ENCODE data around the gene GABRB1.

Gene GABRB1

DNA sequence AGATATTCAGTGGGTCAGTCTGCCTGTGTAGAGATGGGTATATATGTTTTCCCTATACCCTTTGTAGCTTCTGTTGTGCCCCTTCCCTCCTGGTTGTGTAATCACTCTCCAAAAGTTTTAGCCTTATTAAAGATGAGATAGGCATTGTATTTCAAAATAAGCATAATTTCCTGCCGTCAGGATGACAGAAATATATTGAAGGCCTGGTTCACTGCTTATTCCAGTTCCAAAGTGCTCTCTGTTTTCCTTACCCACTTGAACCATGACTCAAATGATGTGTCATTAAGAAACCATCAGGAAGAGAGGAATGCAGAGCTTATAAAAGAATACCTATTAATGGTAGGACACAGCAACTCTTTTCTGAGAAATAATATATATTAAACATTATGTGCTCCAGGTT, 178.5 kb downstream of the GABRB1 start:
- DNase-seq (ENCODE audit: low read depth in 1 of 2, low spot score in 1 of 2): no peak

DNA sequence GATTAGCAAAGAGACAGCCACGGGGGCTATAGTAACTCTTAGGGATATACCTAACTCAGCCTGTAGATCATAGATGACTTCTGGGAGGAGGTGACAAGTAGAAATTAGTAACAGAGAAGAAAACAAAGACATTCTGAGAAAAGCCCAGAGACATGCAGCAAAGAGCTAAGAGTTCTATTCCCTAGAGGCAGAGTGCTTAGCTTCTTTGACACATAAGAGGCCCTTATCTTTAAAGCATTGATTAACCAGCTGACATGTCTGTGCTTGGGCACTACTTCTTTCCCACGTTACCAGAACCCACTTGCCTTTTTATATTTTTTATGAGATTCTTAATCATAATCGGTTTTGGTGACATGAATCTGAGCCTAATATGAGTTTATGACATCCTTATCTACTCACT, 179.5 kb downstream of the GABRB1 start:
- DNase-seq (ENCODE audit: low read depth in 1 of 2, low spot score in 1 of 2): no peak

DNA sequence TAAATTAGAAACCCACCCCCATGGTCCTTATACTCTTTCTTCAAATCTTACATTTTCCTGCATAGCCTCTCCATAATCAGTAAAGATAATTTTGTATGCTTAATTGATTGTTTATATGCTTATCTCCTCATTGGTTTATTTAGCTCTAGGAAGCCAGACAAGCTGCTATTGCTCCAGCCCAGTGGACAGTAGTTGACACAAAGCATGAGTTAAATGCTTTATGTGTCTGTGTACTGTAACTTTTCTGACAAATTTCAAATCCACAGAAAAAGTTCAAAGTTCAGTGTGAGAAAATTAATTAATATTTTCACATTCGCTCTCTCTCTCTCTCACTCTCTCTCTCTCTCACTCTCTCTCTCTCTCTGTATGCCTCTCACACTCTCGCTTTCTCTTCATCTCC, 181.7 kb downstream of the GABRB1 start:
- DNase-seq (ENCODE audit: low read depth in 1 of 2, low spot score in 1 of 2): no peak

GRCh38 chr4:47213539-47213938, 182.2 kb downstream of the GABRB1 start:
- no peak for DNase-seq (ENCODE audit: low read depth in 1 of 2, low spot score in 1 of 2)

DNA sequence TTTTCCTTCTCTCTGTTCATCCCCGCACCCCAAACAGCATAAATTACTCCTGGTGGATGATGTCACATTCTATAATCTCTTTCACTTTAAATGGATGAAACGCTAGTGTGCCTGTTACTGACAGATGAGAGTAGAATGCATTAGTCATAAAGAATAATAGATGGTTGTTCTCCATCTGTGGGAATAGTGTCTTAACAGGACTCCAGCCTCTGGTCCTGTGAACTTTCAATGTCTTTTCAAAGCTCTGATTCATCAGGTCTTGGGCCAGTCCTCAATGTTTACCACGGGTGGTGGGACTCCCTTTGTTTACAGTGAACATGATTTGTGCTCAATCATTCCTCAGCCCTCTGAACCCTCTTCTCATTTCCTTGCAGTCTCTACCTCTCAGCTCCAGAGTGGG, 182.6 kb downstream of the GABRB1 start:
- DNase-seq (ENCODE audit: low read depth in 1 of 2, low spot score in 1 of 2): no peak

DNA sequence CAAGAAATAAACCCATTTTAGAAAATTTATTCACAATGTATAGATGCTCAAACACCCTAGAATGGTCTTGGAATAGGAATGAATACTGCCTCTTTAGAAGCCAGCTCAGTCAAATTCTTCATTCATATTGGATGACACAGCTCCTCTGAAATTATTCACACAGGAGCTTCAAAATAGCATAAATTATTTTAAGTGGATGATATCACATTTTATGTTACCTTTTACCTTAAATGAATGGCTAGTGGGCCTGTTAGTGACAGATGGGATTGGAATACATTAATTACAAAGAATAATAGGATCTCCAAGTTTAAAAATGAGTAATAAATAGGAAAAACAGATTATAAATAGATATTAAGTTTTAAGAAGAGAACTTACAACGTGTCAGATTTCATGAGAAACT, 184.4 kb downstream of the GABRB1 start:
- no peak for DNase-seq (ENCODE audit: low read depth in 1 of 2, low spot score in 1 of 2)

- DNase-seq (ENCODE audit: low read depth in 1 of 2, low spot score in 1 of 2): no peak
Measured at GRCh38 chr4:47217291-47217690, 185.9 kb downstream of the GABRB1 start.

DNA sequence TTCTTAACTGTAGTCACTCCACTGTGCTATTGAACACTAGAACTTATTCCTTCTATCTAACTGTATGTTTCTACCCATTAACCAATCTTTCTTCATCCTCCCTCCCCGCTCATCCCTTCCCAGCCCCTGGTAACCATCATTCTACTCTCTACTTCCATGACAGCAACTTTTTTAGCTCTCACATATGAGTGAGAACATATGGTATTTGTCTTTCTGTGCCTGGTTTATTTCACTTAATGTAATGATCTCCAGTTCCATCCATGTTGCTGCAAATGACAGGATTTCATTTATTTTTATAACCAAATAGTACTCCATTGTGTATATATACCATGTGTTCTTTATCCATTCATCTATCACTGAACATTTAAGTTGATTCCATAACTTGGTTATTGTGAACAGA, 186.5 kb downstream of the GABRB1 start:
- DNase-seq (ENCODE audit: low read depth in 1 of 2, low spot score in 1 of 2): no peak

DNA sequence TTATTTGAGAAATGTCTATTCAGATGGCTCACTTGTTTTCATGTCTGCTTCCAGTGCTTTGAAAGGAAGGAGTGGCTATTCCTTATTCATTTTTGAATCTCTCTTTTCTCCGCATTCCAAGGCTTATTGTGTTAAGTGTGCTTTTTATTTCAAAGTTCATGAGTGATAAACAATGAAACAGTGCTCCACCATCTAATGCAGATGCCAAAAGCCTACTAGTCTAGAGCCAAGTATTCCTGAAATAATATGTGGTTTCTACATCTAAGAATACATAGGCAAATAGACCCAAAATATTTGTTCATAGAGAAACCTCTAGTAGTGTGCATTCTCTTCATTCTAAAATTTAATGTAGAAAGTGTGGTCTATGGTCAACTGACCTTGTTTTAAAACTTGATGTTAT, 187.3 kb downstream of the GABRB1 start:
- DNase-seq (ENCODE audit: low read depth in 1 of 2, low spot score in 1 of 2): no peak

DNA sequence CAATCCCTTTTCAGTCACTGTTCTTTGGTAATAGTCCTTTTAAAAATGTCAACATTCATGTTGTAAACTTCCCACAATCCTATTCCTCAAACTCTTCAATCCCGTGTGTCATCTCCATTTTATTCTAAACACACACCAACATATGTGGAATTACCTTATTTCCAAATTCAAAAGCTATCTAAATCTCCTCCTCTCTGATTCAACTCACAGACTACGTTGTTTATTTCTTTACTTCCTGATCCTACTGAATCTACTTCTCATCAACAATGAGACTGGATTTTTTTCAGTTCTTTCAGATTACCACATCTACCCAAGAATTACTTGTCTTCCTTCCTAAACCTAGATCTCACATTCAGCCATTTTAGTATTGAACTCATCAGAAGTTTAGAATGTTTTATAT, 188.2 kb downstream of the GABRB1 start:
- DNase-seq (ENCODE audit: low read depth in 1 of 2, low spot score in 1 of 2): no peak

- DNase-seq (ENCODE audit: low read depth in 1 of 2, low spot score in 1 of 2): no peak
Measured at GRCh38 chr4:47221721-47222120, 190.4 kb downstream of the GABRB1 start.

GRCh38 chr4:47222276-47222675, 190.9 kb downstream of the GABRB1 start:
- no peak for DNase-seq (ENCODE audit: low read depth in 1 of 2, low spot score in 1 of 2)

GRCh38 chr4:47224361-47224760, 193.0 kb downstream of the GABRB1 start:
- DNase-seq (ENCODE audit: low read depth in 1 of 2, low spot score in 1 of 2): no peak

- no peak for DNase-seq (ENCODE audit: low read depth in 1 of 2, low spot score in 1 of 2)
Measured at GRCh38 chr4:47235721-47236120, 204.4 kb downstream of the GABRB1 start.

DNA sequence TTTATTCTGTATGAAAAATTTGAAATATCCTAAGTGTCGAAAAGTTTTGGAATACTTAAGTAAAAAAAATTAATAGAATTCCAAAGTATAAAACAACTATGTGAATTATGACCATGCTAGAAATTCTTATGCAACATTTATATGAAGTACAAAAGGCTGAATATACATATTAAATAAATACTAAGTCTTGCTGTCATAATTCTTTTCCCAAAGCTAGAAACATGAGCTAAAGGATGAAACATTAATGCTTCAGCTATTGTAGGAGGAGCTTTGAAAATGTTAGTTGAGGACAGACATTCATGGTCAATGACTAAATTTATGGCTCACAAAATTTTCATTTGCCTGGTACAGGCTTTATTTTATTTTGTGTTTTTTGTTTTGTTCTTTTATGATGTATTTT, 207.3 kb downstream of the GABRB1 start:
- no peak for DNase-seq (ENCODE audit: low read depth in 1 of 2, low spot score in 1 of 2)

- DNase-seq (ENCODE audit: low read depth in 1 of 2, low spot score in 1 of 2): no peak
Measured at GRCh38 chr4:47239649-47240048, 208.3 kb downstream of the GABRB1 start.

- DNase-seq (ENCODE audit: low read depth in 1 of 2, low spot score in 1 of 2): no peak
Measured at GRCh38 chr4:47251348-47252135, 220.2 kb downstream of the GABRB1 start.

DNA sequence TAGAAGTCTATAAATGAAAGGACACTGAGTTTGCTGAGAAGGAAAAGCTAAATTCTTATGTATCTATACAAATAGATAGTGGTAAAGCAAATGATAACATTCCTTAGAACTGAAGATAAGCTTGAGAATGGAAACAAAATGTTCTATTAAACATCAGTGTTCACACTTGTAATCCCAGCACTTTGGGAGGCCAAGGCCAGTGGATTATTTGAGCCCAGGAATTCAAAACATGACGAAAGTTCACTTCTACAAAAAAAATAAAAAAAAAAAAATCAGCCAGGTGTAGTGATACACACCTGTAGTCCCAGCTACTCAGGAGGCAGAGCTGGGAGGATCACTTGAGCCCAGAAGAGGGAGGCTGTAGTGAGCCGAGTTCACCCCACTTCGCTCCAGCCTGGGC, 232.4 kb downstream of the GABRB1 start:
- DNase-seq (ENCODE audit: low read depth in 1 of 2, low spot score in 1 of 2): no peak

DNA sequence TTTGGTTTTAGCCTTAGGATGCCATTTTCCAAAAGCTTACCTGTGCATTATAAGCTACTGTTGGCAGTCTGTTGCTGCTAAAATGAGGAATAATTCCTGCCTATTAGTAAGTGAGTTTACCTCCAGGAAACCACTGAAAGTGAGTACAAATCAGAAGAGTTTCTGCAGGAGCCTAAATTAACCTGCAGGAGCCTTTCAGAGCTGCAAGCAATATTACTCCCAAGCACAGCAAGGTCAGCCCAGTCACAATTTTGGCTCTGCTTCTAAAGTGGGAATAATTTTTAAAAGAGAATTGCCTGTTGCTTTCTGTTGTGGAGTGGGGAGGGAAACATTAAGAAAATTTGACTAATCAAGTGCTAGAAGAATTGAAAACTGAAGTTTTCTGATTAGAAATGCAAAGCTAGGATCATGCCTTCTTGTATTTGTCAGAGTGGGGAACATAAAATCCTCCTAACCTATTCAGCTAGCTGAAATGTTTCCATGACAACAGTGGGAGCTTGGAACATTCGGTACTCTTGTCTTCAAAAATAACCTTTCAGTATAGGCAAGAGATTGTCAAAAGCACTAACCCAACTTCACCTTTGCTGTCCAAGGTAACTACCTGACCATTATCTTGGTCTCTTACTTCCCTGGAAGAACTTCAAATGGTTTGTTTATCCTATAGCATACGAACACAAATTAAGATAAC, 239.0 kb downstream of the GABRB1 start:
- DNase-seq (ENCODE audit: low read depth in 1 of 2, low spot score in 1 of 2): no peak

DNA sequence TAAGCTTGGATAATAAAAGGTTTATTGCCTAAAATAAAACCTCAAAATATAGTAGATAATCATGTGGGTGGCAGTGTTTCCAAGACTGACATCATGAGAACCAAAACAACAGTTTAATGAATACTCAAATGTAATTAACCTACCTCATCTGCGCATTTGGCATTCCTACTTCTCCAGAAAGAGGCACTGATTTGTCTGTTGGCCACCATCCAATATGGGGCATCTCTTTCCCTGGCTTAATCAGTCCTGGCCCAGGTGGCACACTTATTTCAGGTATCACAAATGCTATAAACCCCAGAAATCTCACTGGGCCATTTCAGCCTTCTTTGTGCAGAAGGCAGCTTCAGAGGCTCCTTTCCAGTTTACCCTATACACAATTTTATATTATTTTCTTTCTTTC, 239.9 kb downstream of the GABRB1 start:
- no peak for DNase-seq (ENCODE audit: low read depth in 1 of 2, low spot score in 1 of 2)

DNA sequence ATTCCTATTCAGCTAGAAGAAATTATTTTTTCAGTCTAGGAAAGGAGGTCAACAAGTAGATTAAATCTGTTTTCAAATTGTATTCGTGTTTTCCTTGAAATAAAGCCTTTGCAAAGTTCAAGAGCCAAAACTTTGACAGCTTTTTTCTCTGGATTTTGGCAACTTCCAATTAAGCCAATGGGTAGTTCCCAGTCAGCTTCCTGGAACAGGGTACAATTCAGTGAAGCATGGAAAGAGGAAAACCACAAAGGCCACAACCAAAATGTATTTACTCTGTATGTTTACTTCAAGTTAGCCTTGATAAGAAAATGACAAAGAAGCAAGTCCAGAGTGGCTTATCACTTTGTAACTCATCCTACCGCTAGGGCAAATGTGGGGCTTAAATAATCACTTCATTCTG, 243.5 kb downstream of the GABRB1 start:
- no peak for DNase-seq (ENCODE audit: low read depth in 1 of 2, low spot score in 1 of 2)

DNA sequence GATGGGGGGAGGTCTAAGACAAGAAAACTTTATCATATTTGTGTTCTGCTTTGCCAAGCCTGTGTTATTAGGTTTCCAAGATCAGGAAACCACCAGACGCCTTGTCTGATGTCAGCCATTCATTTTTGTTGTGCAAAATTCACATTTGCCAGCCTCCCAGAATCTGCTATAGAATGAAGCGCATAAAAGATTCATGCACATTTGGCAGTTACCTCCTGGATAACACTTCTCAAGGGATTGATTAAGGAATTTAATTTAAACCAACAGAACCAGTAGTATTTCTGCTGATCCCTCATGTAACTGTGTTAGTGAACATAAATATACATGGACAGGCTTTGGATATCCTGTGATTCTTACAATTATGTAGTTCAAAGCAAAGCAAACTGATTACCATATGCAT, 244.2 kb downstream of the GABRB1 start:
- no peak for DNase-seq (ENCODE audit: low read depth in 1 of 2, low spot score in 1 of 2)

DNA sequence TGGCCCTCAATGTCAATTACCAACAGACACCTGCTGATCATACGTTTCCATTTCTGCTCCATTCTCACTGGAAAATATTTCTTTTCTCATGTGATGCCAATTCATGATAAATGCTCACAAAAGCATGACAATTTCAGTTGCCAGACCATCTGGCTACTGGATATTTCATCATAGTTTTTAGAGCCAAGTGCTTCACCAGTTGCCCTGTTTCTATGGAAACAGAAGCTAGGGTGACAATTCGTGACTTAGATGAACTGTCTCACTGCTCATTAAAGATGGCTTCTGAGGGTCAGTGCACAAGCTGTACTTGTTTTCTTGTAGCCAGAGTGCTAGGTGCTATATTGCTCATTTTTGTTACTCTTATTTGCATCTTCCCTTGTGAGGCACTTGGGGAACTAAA, 247.3 kb downstream of the GABRB1 start:
- DNase-seq (ENCODE audit: low read depth in 1 of 2, low spot score in 1 of 2): no peak

Measured in stimulated activated CD4-positive, alpha-beta T cell treated with anti-CD3 and anti-CD28 coated beads, Interleukin-15, amount 100 ng/mL, for 1 hour (primary cell).